Endodermal cell (in vitro differentiated cells): ENCODE results near the gene EIF4G3. TPM values are rescaled to one million over a fixed set of nuclear protein-coding genes. Genes with fewer than 3 reads are reported as not detected.
"Not testable (repeated sequence)": the region's sequence is repeated elsewhere in the genome, so short reads cannot be mapped to it uniquely, and the experiment has no call there.

Experiments
- DNase-seq: peaks from one replicate; pipeline ENCODE4 v3.0.0-alpha.2; 2017
- H3K27ac ChIP-seq: 2 replicates; pipeline ENCODE4 v1.5.1; 2013; ENCODE audit warnings: mild to moderate bottlenecking, low read depth, low read length, moderate library complexity
- H3K27me3 ChIP-seq: 2 replicates; pipeline ENCODE4 v1.6.1; 2013; ENCODE audit warnings: mild to moderate bottlenecking, low read length, moderate library complexity; ENCODE audit not compliant: insufficient read depth, control insufficient read depth, poor library complexity, severe bottlenecking
- H3K36me3 ChIP-seq: 2 replicates; pipeline ENCODE4 v1.7.0; 2013; ENCODE audit warnings: mild to moderate bottlenecking, low read length, moderate library complexity; ENCODE audit not compliant: control insufficient read depth, insufficient read depth
- H3K4me1 ChIP-seq: one replicate; pipeline ENCODE4 v1.7.0; 2013; ENCODE audit warnings: low read length; ENCODE audit not compliant: control insufficient read depth, insufficient read depth
- H3K4me3 ChIP-seq: 2 replicates; pipeline ENCODE4 v1.5.1; 2013; ENCODE audit warnings: mild to moderate bottlenecking, low read length, moderate library complexity
- H3K9ac ChIP-seq: 2 replicates; pipeline ENCODE4 v1.6.1; 2013; ENCODE audit warnings: mild to moderate bottlenecking, low read length, moderate library complexity; ENCODE audit not compliant: poor library complexity, severe bottlenecking; ENCODE audit errors: extremely low read depth
- H3K9me3 ChIP-seq: 2 replicates; pipeline ENCODE4 v1.6.1; 2013; ENCODE audit warnings: mild to moderate bottlenecking, low read length, moderate library complexity; ENCODE audit not compliant: control insufficient read depth
- H3K27ac Mint-ChIP-seq: 2 replicates; pipeline ENCODE4 v1.8.0; 2020; ENCODE audit warnings: mixed read lengths
- H3K27me3 Mint-ChIP-seq: 2 replicates; pipeline ENCODE4 v1.8.0; 2021; ENCODE audit warnings: mild to moderate bottlenecking, mixed read lengths; ENCODE audit not compliant: insufficient read depth
- H3K36me3 Mint-ChIP-seq: 2 replicates; pipeline ENCODE4 v1.8.0; 2020; ENCODE audit warnings: low read depth, mixed read lengths
- H3K4me1 Mint-ChIP-seq: 2 replicates; pipeline ENCODE4 v1.8.0; 2020; ENCODE audit warnings: mixed read lengths
- H3K4me3 Mint-ChIP-seq: 2 replicates; pipeline ENCODE4 v1.8.0; 2020; ENCODE audit warnings: mild to moderate bottlenecking, moderate library complexity, mixed read lengths
- H3K9me3 Mint-ChIP-seq: 2 replicates; pipeline ENCODE4 v1.8.0; 2020; ENCODE audit warnings: mild to moderate bottlenecking, mixed read lengths
- WGBS, 2 experiments: methylation state at CpG; one replicate each; pipeline versions ENCODE4 v1.1.5 to v1.1.7; 2013; ENCODE audit warnings: missing lambda C conversion rate in 2 of 2, mixed read lengths in 1 of 2; ENCODE audit not compliant: insufficient coverage in 1 of 2, insufficient read length in 1 of 2; 5-methylcytosine and 5-hydroxymethylcytosine counted together
- total RNA-seq, 2 donors: library from RNA; stranded (reverse); fragmentation: NEBNext Ultra II Directional in 1 of 2; extraction: Animal tissue kit (Norgen Biotek cat#: 25700) in 1 of 2; gene quantifications; 2 replicates in 1 of 2; 3 replicates in 1 of 2; pipeline ENCODE4 v1.2.1, GENCODE V29; 2021
- TF ChIP-seq, protein P1 (sequence below): fragments of 200-600 bp; sonication (generic); conservative IDR thresholded peaks from 2 replicates; pipeline ENCODE4 v1.5.0; 2021; ENCODE audit warnings: antibody characterized with exemption, mild to moderate bottlenecking

EIF4G3 gene
- total RNA-seq, 2 donors from 2014 or later: 101 to 103 TPM

GRCh38 chr1:21058035-21058793 lies 118.5 kb downstream of the EIF4G3 start:
- Histone ChIP-seq H3K4me1 (peaks cover 2% of the 10 kb centered on the region), H3K4me3 (peak overlapping the region; percentile 16), H3K9me3 (peaks cover 7% of the 10 kb centered on the region), H3K27me3 (no peaks in the 10 kb centered on the region), H3K27ac (no peak overlapping the region), H3K9ac (no peak overlapping the region), H3K36me3 (no peaks in the 10 kb centered on the region)
- H3K4me1 Mint-ChIP-seq: peaks cover 44% of the 10 kb centered on the region
- peak overlapping the region; percentile 13 for H3K4me3 Mint-ChIP-seq
- TF ChIP-seq, protein P1, sequence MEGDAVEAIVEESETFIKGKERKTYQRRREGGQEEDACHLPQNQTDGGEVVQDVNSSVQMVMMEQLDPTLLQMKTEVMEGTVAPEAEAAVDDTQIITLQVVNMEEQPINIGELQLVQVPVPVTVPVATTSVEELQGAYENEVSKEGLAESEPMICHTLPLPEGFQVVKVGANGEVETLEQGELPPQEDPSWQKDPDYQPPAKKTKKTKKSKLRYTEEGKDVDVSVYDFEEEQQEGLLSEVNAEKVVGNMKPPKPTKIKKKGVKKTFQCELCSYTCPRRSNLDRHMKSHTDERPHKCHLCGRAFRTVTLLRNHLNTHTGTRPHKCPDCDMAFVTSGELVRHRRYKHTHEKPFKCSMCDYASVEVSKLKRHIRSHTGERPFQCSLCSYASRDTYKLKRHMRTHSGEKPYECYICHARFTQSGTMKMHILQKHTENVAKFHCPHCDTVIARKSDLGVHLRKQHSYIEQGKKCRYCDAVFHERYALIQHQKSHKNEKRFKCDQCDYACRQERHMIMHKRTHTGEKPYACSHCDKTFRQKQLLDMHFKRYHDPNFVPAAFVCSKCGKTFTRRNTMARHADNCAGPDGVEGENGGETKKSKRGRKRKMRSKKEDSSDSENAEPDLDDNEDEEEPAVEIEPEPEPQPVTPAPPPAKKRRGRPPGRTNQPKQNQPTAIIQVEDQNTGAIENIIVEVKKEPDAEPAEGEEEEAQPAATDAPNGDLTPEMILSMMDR: no peak
- peaks cover 5% of the 10 kb centered on the region for H3K9me3 Mint-ChIP-seq
- WGBS, 2 experiments: 65 to 78% methylated on average over 3 of the region's 3 CpGs
- H3K27me3 Mint-ChIP-seq: no peaks in the 10 kb centered on the region
- no peak overlapping the region for H3K27ac Mint-ChIP-seq
- H3K36me3 Mint-ChIP-seq: peaks cover 13% of the 10 kb centered on the region
- DNase-seq: no peak

DNA sequence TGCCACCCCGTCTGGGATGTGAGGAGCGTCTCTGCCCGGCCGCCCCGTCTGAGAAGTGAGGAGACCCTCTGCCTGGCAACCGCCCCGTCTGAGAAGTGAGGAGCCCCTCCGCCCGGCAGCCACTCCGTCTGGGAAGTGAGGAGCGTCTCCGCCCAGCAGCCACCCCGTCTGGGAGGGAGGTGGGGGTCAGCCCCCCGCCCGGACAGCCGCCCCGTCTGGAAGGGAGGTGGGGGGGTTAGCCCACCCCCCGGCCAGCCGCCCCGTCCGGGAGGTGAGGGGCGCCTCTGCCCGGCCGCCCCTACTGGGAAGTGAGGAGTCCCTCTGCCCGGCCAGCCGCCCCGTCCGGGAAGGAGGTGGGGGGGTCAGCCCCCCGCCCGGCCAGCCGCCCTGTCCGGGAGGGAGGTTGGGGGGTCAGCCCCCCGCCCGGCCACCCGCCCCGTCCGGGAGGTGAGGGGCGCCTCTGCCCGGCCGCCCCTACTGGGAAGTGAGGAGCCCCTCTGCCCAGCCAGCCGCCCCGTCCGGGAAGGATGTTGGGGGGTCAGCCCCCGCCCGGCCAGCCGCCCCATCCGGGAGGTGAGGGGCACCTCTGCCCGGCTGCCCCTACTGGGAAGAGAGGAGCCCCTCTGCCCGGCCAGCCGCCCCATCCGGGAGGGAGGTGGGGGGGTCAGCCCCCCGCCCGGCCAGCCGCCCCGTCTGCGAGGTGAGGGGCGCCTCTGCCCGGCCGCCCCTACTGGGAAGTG lies 123.3 kb downstream of the EIF4G3 start:
- Histone ChIP-seq H3K9me3 (peaks cover 20% of the 10 kb centered on the region), H3K36me3 (peaks cover 22% of the 10 kb centered on the region)
- Mint-ChIP-seq H3K4me1 (peaks cover 46% of the 10 kb centered on the region), H3K36me3 (peaks cover 29% of the 10 kb centered on the region), H3K9me3 (peaks cover 12% of the 10 kb centered on the region)
- not testable (repeated sequence) for H3K27ac ChIP-seq, H3K4me3 Mint-ChIP-seq, H3K4me3 ChIP-seq, H3K27me3 Mint-ChIP-seq, DNase-seq, H3K9ac ChIP-seq, H3K27ac Mint-ChIP-seq, H3K4me1 ChIP-seq, H3K27me3 ChIP-seq
- 96% methylated on average over 31 of the region's 59 CpGs; no CpG with 5 or more reads in 1 of the 2 experiments for WGBS, 2 experiments

DNA sequence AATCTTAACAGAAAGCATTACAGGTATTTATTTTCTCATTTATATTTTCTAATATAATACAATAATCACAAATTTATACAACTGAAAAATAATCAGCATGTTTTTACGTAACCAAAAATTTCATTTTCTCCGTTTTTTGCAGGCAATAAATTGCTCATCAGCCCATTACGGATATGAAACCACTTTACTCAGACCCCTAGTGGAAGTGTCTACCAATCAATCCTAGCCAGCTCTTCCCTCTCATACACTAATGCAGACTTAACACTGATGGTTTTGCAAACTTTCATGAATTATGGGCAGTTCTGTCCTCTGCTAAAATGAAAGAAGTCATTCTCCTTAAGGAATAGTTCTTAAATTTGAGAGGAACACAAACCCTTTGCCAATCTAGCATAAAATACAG lies 124.7 kb downstream of the EIF4G3 start:
- H3K27ac Mint-ChIP-seq: no peak overlapping the region
- Histone ChIP-seq H3K9ac (no peak overlapping the region), H3K4me1 (peaks cover 5% of the 10 kb centered on the region), H3K4me3 (no peak overlapping the region), H3K36me3 (peaks cover 26% of the 10 kb centered on the region), H3K27me3 (no peaks in the 10 kb centered on the region), H3K9me3 (peaks cover 20% of the 10 kb centered on the region), H3K27ac (no peak overlapping the region)
- TF ChIP-seq, protein P1: no peak
- H3K36me3 Mint-ChIP-seq: peaks cover 29% of the 10 kb centered on the region
- H3K4me1 Mint-ChIP-seq: peaks cover 40% of the 10 kb centered on the region
- DNase-seq: no peak
- H3K27me3 Mint-ChIP-seq: no peaks in the 10 kb centered on the region
- WGBS, 2 experiments: 97 to 100% methylated on average over 3 of the region's 3 CpGs
- peaks cover 12% of the 10 kb centered on the region for H3K9me3 Mint-ChIP-seq
- H3K4me3 Mint-ChIP-seq: no peak overlapping the region
